ENCODE measurements around the gene IL37. TPM values are rescaled to one million over a fixed set of nuclear protein-coding genes. Genes with fewer than 3 reads are reported as not detected.

Gene IL37
- total RNA-seq, 1 donor from 2014 or later: not detected

DNA sequence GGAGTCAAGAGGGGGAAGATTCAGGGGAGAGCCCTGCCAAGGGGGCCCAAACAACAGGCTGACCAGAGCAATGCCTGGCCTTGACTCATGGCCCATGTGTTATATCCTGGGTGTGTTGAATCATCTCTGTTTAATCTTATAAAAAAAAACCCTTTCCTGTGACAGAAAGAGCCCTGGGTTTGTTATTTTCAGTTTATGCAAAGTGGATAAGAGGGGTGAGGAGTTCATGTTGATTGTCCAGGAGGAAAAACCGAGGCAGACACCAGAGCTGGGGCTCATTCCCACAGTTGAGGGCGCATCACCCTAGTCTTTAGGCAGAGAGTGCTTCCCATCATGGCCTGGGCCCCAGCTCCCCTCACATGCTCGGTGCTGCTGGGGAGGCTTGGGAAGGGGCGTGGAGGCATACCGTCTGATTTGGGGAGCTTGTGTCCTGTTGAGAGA lies 30.9 kb upstream of the IL37 start:
- Histone ChIP-seq H3K79me2 (ENCODE audit: insufficient read depth, low read length) (no peaks in the 10 kb centered on the region), H3K27ac (ENCODE audit: low read depth, low read length) (peak overlapping the region; percentile 91), H3K27me3 (ENCODE audit: insufficient read depth, low read length) (no peaks in the 10 kb centered on the region), H3K9me3 (ENCODE audit: insufficient read depth, low read depth, low read length) (no peaks in the 10 kb centered on the region), H3K4me3 (ENCODE audit: insufficient read depth, low read depth, low read length) (no peak overlapping the region), H3K9ac (ENCODE audit: low read length) (peak overlapping the region; percentile 53), H4K20me1 (ENCODE audit: insufficient read depth, low read length) (no peaks in the 10 kb centered on the region), H3K4me1 (ENCODE audit: insufficient read depth, low read length) (peaks cover 41% of the 10 kb centered on the region), H3K4me2 (ENCODE audit: low read length) (peak overlapping the region; percentile 42), H2AFZ (ENCODE audit: low read depth, low read length) (peak overlapping the region; percentile 48), H3K36me3 (ENCODE audit: insufficient read depth, low read length) (no peaks in the 10 kb centered on the region)
- DNase-seq (ENCODE audit: low read depth) (peak; percentile 76), FAIRE-seq (no peak)
- TF ChIP-seq, protein P1, sequence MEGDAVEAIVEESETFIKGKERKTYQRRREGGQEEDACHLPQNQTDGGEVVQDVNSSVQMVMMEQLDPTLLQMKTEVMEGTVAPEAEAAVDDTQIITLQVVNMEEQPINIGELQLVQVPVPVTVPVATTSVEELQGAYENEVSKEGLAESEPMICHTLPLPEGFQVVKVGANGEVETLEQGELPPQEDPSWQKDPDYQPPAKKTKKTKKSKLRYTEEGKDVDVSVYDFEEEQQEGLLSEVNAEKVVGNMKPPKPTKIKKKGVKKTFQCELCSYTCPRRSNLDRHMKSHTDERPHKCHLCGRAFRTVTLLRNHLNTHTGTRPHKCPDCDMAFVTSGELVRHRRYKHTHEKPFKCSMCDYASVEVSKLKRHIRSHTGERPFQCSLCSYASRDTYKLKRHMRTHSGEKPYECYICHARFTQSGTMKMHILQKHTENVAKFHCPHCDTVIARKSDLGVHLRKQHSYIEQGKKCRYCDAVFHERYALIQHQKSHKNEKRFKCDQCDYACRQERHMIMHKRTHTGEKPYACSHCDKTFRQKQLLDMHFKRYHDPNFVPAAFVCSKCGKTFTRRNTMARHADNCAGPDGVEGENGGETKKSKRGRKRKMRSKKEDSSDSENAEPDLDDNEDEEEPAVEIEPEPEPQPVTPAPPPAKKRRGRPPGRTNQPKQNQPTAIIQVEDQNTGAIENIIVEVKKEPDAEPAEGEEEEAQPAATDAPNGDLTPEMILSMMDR (IDR thresholded peaks at IDR 0.05; ENCODE audit: insufficient read depth, low read depth, low read length): no peak
- TF ChIP-seq EZH2 (IDR thresholded peaks at IDR 0.05; ENCODE audit: insufficient read depth, low read length): no peak
- no peak overlapping the region for H3K27ac Mint-ChIP-seq (ENCODE audit: unreplicated experiment)
- no peaks in the 10 kb centered on the region for H3K36me3 Mint-ChIP-seq (ENCODE audit: low read depth, unreplicated experiment)
- peaks cover 1% of the 10 kb centered on the region for H3K27me3 Mint-ChIP-seq (ENCODE audit: low read depth, unreplicated experiment)
- H3K4me3 Mint-ChIP-seq (ENCODE audit: unreplicated experiment): no peak overlapping the region
- H3K9me3 Mint-ChIP-seq (ENCODE audit: unreplicated experiment): peaks cover 2% of the 10 kb centered on the region
- H3K4me1 Mint-ChIP-seq (ENCODE audit: low read depth, unreplicated experiment): peaks cover 14% of the 10 kb centered on the region

DNA sequence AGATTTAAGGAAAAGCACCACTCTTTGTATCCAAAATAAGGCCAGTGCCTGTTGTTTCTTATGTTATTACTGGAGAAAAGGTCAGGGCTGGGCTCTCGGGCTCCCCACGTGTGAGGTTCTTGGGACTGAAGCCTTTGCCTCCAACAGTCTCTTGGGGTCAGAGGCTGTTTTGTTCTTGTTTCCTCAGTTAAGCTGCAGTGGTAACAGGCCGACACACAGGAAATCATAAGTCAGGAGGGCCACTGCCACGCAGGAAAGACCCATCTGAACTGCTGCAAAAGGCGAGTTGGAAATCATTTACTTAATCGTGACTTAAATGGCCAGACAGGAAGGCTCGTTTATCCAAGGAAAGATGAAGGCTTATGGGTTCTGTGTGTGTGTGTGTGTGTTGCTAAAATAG lies 30.3 kb upstream of the IL37 start:
- DNase-seq (ENCODE audit: low read depth) (no peak), FAIRE-seq (no peak)
- peaks cover 41% of the 10 kb centered on the region for H3K4me1 ChIP-seq (ENCODE audit: insufficient read depth, low read length)
- H3K36me3 Mint-ChIP-seq (ENCODE audit: low read depth, unreplicated experiment): no peaks in the 10 kb centered on the region
- peaks cover 1% of the 10 kb centered on the region for H3K27me3 Mint-ChIP-seq (ENCODE audit: low read depth, unreplicated experiment)
- no peak for TF ChIP-seq EZH2 (IDR thresholded peaks at IDR 0.05; ENCODE audit: insufficient read depth, low read length)
- TF ChIP-seq, protein P1 (IDR thresholded peaks at IDR 0.05; ENCODE audit: insufficient read depth, low read depth, low read length): no peak
- H3K4me3 ChIP-seq (ENCODE audit: insufficient read depth, low read depth, low read length): no peak overlapping the region
- no peaks in the 10 kb centered on the region for H3K36me3 ChIP-seq (ENCODE audit: insufficient read depth, low read length)
- peak overlapping the region; percentile 42 for H3K4me2 ChIP-seq (ENCODE audit: low read length)
- H3K27ac Mint-ChIP-seq (ENCODE audit: unreplicated experiment): no peak overlapping the region
- H4K20me1 ChIP-seq (ENCODE audit: insufficient read depth, low read length): no peaks in the 10 kb centered on the region
- peak overlapping the region; percentile 53 for H3K9ac ChIP-seq (ENCODE audit: low read length)
- H3K4me1 Mint-ChIP-seq (ENCODE audit: low read depth, unreplicated experiment): peaks cover 14% of the 10 kb centered on the region
- H2AFZ ChIP-seq (ENCODE audit: low read depth, low read length): peak overlapping the region; percentile 5
- no peaks in the 10 kb centered on the region for H3K79me2 ChIP-seq (ENCODE audit: insufficient read depth, low read length)
- no peaks in the 10 kb centered on the region for H3K9me3 ChIP-seq (ENCODE audit: insufficient read depth, low read depth, low read length)
- H3K9me3 Mint-ChIP-seq (ENCODE audit: unreplicated experiment): peaks cover 2% of the 10 kb centered on the region
- no peak overlapping the region for H3K4me3 Mint-ChIP-seq (ENCODE audit: unreplicated experiment)
- no peaks in the 10 kb centered on the region for H3K27me3 ChIP-seq (ENCODE audit: insufficient read depth, low read length)
- peak overlapping the region; percentile 91 for H3K27ac ChIP-seq (ENCODE audit: low read depth, low read length)

DNA sequence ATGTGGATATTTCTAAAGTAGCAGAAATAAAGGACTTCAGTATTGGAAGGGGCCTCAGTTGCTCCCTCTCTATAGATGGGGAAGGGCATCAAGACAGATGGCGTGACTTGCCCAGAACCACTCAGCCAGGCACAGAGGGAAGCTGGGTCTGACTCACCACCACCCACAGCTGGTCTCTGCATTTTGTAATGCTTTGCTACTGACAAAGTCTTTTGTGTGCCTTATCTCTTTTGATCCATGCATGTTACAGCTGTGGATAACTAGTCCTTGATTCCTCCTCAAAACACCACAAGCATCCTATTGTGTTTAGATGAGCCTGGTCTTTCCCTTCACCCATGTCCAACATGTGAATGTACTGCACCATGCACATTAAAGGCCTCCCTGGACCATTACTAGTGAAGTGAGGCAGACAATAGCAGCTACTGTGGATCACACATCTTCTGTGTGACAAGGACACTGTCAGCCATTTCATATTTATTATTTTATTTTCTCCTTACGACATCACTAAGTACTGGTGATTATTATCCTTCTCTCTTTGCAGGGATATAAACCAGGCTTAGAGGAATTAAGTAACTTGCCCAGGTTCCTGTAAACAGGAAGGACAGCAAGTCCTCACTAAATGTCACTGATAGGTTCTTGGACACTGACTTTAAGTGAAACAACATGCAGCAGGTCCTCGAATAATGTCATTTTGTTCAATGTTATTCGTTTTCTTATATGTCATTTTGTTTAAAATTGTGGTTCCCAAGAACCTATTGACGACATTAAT lies 29.6 kb upstream of the IL37 start:
- peak overlapping the region; percentile 5 for H3K4me2 ChIP-seq (ENCODE audit: low read length)
- H3K27ac ChIP-seq (ENCODE audit: low read depth, low read length): peak overlapping the region; percentile 91
- peak; percentile 78 for FAIRE-seq

More for the DNA sequence above, 29.6 kb upstream of the IL37 start:
- H3K79me2 ChIP-seq (ENCODE audit: insufficient read depth, low read length): no peaks in the 10 kb centered on the region
- Mint-ChIP-seq H3K4me3 (ENCODE audit: unreplicated experiment) (no peak overlapping the region), H3K36me3 (ENCODE audit: low read depth, unreplicated experiment) (no peaks in the 10 kb centered on the region), H3K27me3 (ENCODE audit: low read depth, unreplicated experiment) (peaks cover 4% of the 10 kb centered on the region), H3K9me3 (ENCODE audit: unreplicated experiment) (peaks cover 2% of the 10 kb centered on the region), H3K27ac (ENCODE audit: unreplicated experiment) (no peak overlapping the region), H3K4me1 (ENCODE audit: low read depth, unreplicated experiment) (peaks cover 14% of the 10 kb centered on the region)
- peak overlapping the region; percentile 53 for H3K9ac ChIP-seq (ENCODE audit: low read length)
- TF ChIP-seq, protein P1 (IDR thresholded peaks at IDR 0.05; ENCODE audit: insufficient read depth, low read depth, low read length): no peak
- no peak for TF ChIP-seq EZH2 (IDR thresholded peaks at IDR 0.05; ENCODE audit: insufficient read depth, low read length)
- H3K4me3 ChIP-seq (ENCODE audit: insufficient read depth, low read depth, low read length): no peak overlapping the region
- H3K27me3 ChIP-seq (ENCODE audit: insufficient read depth, low read length): no peaks in the 10 kb centered on the region
- H3K9me3 ChIP-seq (ENCODE audit: insufficient read depth, low read depth, low read length): no peaks in the 10 kb centered on the region
- peak; percentile 94 for DNase-seq (ENCODE audit: low read depth)
- H3K36me3 ChIP-seq (ENCODE audit: insufficient read depth, low read length): no peaks in the 10 kb centered on the region
- peaks cover 41% of the 10 kb centered on the region for H3K4me1 ChIP-seq (ENCODE audit: insufficient read depth, low read length)
- H4K20me1 ChIP-seq (ENCODE audit: insufficient read depth, low read length): no peaks in the 10 kb centered on the region
- H2AFZ ChIP-seq (ENCODE audit: low read depth, low read length): peak overlapping the region; percentile 11
